Left ventricle myocardium inferior (tissue), 1 donor: ENCODE data around the gene DHRS4. TPM values are rescaled to one million over a fixed set of nuclear protein-coding genes. Genes with fewer than 3 reads are reported as not detected.

Experiments used
- DNase-seq: peaks from one replicate; pipeline ENCODE4 v3.0.0-alpha.2; 2020
- H3K27ac ChIP-seq: fragments of 200-600 bp; replicated peaks from 2 replicates; pipeline ENCODE4 v1.8.0; 2021
- H3K27me3 ChIP-seq: fragments of 200-600 bp; 2 replicates; pipeline ENCODE4 v1.8.0; 2021; ENCODE audit warnings: low read depth
- H3K36me3 ChIP-seq: fragments of 200-600 bp; 2 replicates; pipeline ENCODE4 v1.8.0; 2021
- H3K4me1 ChIP-seq: fragments of 200-600 bp; 2 replicates; pipeline ENCODE4 v1.8.0; 2021
- H3K4me3 ChIP-seq: fragments of 200-600 bp; 2 replicates; pipeline ENCODE4 v1.8.0; 2021; ENCODE audit warnings: mild to moderate bottlenecking, moderate library complexity
- H3K9me3 ChIP-seq: fragments of 200-600 bp; replicated peaks from 2 replicates; pipeline ENCODE4 v1.8.0; 2021
- CTCF ChIP-seq: fragments of 200-600 bp; IDR thresholded peaks from 2 replicates; pipeline ENCODE4 v1.8.0; 2021; ENCODE audit warnings: antibody characterized with exemption, mild to moderate bottlenecking, borderline replicate concordance
- intact Hi-C: fragments of 100-400 bp; cut with micrococcal nuclease; formaldehyde crosslinking; loops from one replicate; pipeline ENCODE4 v1.11.0; 2022
- total RNA-seq: library from RNA; stranded (reverse); fragmentation: NEBNext Ultra II Directional; extraction: Animal tissue kit (Norgen Biotek cat#: 25700); gene quantifications from one replicate; pipeline ENCODE4 v1.2.1, GENCODE V29; 2021
- donor health status: DM: no; HTN: yes; CAD: no; lungs with severe emphysema.

DHRS4 gene
- total RNA-seq, 1 donor from 2014 or later, result 30.8 TPM

GRCh38 chr14:23916446-23916845, 37.1 kb upstream of the DHRS4 start:
- intact Hi-C loops, result no loop called here
- no peaks in the 10 kb centered on the region for H3K27me3 ChIP-seq
- no peak overlapping the region for H3K4me3 ChIP-seq
- peaks cover 15% of the 10 kb centered on the region for H3K4me1 ChIP-seq
- peaks cover 6% of the 10 kb centered on the region for H3K9me3 ChIP-seq
- no peaks in the 10 kb centered on the region for H3K36me3 ChIP-seq
- DNase-seq, result no peak
- TF ChIP-seq CTCF, result no peak
- peak overlapping the region; percentile 56 for H3K27ac ChIP-seq

GRCh38 chr14:23922545-23922944, 31.0 kb upstream of the DHRS4 start:
- H3K27me3 ChIP-seq, result no peaks in the 10 kb centered on the region
- no peak for DNase-seq
- no peaks in the 10 kb centered on the region for H3K4me1 ChIP-seq
- no peak overlapping the region for H3K4me3 ChIP-seq
- H3K9me3 ChIP-seq, result peaks cover 5% of the 10 kb centered on the region
- intact Hi-C loops, result no loop called here
- no peak for TF ChIP-seq CTCF
- no peak overlapping the region for H3K27ac ChIP-seq
- H3K36me3 ChIP-seq, result no peaks in the 10 kb centered on the region

GRCh38 chr14:23925523-23926075, 28.0 kb upstream of the DHRS4 start:
- DNase-seq, result no peak
- H3K36me3 ChIP-seq, result no peaks in the 10 kb centered on the region
- no peaks in the 10 kb centered on the region for H3K4me1 ChIP-seq
- intact Hi-C loops, result no loop called here
- TF ChIP-seq CTCF, result no peak
- H3K4me3 ChIP-seq, result no peak overlapping the region
- H3K27me3 ChIP-seq, result no peaks in the 10 kb centered on the region
- H3K9me3 ChIP-seq, result no peaks in the 10 kb centered on the region
- no peak overlapping the region for H3K27ac ChIP-seq

- Histone ChIP-seq H3K36me3 (no peaks in the 10 kb centered on the region), H3K4me1 (no peaks in the 10 kb centered on the region), H3K4me3 (no peak overlapping the region), H3K27ac (no peak overlapping the region), H3K27me3 (no peaks in the 10 kb centered on the region), H3K9me3 (no peaks in the 10 kb centered on the region)
- intact Hi-C loops, result no loop called here
- no peak for DNase-seq
- no peak for TF ChIP-seq CTCF
Observed at GRCh38 chr14:23926543-23926942, 27.0 kb upstream of the DHRS4 start.

GRCh38 chr14:23929136-23929535, 24.4 kb upstream of the DHRS4 start:
- Histone ChIP-seq H3K4me3 (no peak overlapping the region), H3K27ac (no peak overlapping the region), H3K9me3 (no peaks in the 10 kb centered on the region), H3K4me1 (no peaks in the 10 kb centered on the region), H3K27me3 (no peaks in the 10 kb centered on the region), H3K36me3 (no peaks in the 10 kb centered on the region)
- no peak for DNase-seq
- no peak for TF ChIP-seq CTCF
- intact Hi-C loops, result no loop called here
